Cardiac atrium fibroblast (primary cell): Measurements from ENCODE around the gene CARD10. TPM values are rescaled to one million over a fixed set of nuclear protein-coding genes. Genes with fewer than 3 reads are reported as not detected.

Experiments
- total RNA-seq: library from RNA; depleted of rRNA; stranded (reverse); fragments of >200 nt; gene quantifications from 2 replicates; pipeline ENCODE4 v1.2.3, GENCODE V29; 2015

CARD10 gene, protein sequence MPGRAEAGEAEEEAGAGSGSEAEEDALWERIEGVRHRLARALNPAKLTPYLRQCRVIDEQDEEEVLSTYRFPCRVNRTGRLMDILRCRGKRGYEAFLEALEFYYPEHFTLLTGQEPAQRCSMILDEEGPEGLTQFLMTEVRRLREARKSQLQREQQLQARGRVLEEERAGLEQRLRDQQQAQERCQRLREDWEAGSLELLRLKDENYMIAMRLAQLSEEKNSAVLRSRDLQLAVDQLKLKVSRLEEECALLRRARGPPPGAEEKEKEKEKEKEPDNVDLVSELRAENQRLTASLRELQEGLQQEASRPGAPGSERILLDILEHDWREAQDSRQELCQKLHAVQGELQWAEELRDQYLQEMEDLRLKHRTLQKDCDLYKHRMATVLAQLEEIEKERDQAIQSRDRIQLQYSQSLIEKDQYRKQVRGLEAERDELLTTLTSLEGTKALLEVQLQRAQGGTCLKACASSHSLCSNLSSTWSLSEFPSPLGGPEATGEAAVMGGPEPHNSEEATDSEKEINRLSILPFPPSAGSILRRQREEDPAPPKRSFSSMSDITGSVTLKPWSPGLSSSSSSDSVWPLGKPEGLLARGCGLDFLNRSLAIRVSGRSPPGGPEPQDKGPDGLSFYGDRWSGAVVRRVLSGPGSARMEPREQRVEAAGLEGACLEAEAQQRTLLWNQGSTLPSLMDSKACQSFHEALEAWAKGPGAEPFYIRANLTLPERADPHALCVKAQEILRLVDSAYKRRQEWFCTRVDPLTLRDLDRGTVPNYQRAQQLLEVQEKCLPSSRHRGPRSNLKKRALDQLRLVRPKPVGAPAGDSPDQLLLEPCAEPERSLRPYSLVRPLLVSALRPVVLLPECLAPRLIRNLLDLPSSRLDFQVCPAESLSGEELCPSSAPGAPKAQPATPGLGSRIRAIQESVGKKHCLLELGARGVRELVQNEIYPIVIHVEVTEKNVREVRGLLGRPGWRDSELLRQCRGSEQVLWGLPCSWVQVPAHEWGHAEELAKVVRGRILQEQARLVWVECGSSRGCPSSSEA
- total RNA-seq: 5.8 and 6.3 TPM in 2 replicates

GRCh38 chr22:37519268-37520195, at the start of gene CARD10:
TSS of gene CARD10 (minus strand) at chr22:37519415. CDS start at chr22:37519200, 215 bp downstream.

DNA sequence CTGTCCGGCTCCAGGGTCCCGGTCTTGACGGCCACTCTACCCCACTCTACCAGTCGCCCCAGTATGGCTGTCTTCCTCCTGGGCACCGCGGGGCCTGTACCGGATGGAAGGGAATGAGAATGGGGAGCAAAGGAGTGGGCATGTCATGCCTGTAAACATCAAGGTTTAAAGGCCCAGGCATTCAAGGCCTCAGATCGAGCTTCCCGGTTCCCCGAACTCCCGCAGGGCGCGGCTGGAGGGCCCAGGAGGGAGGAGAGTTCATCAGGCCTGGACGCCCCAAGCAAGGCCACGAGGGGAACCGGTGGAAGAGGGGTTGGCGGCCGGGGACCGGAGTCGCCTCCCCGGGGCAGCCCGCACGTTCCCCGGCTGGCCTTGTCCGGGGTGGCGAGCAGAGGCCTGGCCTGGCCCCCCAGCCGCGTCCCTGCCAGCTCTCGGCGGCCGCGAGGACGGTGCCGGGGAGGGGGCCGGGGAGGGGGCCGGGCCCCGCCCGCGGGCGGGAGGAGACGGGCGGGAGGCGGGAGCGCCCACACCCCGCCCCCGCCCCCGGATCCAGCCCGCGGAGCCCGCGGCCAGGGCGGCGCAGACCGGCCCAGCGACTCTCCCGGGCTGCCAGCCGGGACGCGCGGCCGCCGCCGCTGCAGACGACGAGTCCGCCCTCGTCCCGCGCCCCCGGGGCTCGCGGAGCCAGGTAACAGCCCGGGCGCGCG, 40.8 kb upstream of the CARD10 start, which contains the start of gene CDC42EP1:
Gene CDC42EP1 (plus strand): TSS at position 580 of the 707 bp plus-strand sequence. CDS start 5,870 bp downstream, outside the sequence.

GRCh38 chr22:37486224-37486845, 32.9 kb downstream of the CARD10 start, which contains the start of gene MFNG:
TSS of gene MFNG (minus strand) at chr22:37486384. CDS start at chr22:37486177, 207 bp downstream.

Other genes starting within 250 kb of the CARD10 start
- gene CYTH4, start 236.9 kb downstream of the CARD10 start, total RNA-seq: not detected in 2 replicates
- gene ELFN2, start 91.9 kb downstream of the CARD10 start, total RNA-seq: 0.18 and 0.81 TPM in 2 replicates
- gene MFNG, start 33.0 kb downstream of the CARD10 start, total RNA-seq: 1.3 TPM in 1 of 2 replicates, not detected in the other
- gene CDC42EP1, start 41.1 kb upstream of the CARD10 start, total RNA-seq: 90.3 and 92.3 TPM in 2 replicates
- not detected in 2 replicates for gene LGALS2, start 60.7 kb upstream of the CARD10 start, total RNA-seq
- gene GGA1, start 89.4 kb upstream of the CARD10 start, total RNA-seq: 31.6 and 34.8 TPM in 2 replicates
- 14.3 and 16.1 TPM in 2 replicates for gene SH3BP1, start 120.3 kb upstream of the CARD10 start, total RNA-seq
- 17.3 and 18.1 TPM in 2 replicates for gene PDXP, start 139.3 kb upstream of the CARD10 start, total RNA-seq
- gene LGALS1, start 156.2 kb upstream of the CARD10 start, total RNA-seq: 7,107 and 10,121 TPM in 2 replicates
- gene NOL12, start 166.9 kb upstream of the CARD10 start, total RNA-seq: 21.9 and 41.2 TPM in 2 replicates
- 147 and 167 TPM in 2 replicates for gene TRIOBP, start 177.6 kb upstream of the CARD10 start, total RNA-seq